Pulmonary artery endothelial cell (primary cell): ENCODE data around the gene GCH1. TPM values are rescaled to one million over a fixed set of nuclear protein-coding genes. Genes with fewer than 3 reads are reported as not detected.

Experiments
- DNase-seq: peaks from one replicate; pipeline ENCODE4 v3.0.0-alpha.2; 2011; ENCODE audit warnings: low read depth, low spot score
- total RNA-seq: library from RNA; depleted of rRNA; stranded (reverse); fragments of >200 nt; gene quantifications from 2 replicates; pipeline ENCODE4 v1.2.3, GENCODE V29; 2014

Gene GCH1
- total RNA-seq, 1 donor from 2014 or later = 4.4 TPM

DNA sequence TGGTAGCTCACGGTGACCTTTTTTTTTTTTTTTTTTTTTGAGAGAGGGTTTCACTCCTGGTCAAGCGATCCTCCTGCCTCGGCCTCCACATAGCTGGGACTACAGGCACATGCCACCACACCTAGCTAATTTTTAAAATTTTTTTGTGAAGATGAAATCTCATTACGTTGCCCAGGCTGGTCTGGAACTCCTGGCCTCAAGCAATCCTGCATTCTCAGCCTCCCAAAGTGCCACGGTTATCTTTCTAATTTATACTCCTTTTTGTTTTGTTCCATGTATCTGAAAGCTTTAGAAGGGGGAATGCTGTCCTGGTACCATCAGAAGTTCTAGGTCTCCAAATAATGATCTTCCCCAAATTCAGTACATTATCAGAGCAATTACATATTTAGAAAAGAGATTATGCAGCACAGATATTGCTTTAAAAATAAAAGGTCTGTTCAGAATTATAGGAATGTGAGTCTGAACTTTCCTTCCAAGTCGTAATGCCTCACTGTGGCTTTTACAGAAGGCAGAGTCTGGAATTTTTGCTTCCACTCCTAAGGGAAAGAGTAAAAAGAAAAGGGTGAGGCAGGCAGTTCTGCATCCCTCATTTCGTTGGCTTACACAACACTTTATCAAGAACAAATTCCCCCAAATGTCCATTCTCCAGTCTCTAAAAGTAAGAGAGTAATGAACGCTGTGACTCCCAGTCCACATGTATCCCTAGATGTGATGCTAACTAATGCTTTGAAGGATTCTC, 73.0 kb downstream of the GCH1 start:
- no peak for DNase-seq

DNA sequence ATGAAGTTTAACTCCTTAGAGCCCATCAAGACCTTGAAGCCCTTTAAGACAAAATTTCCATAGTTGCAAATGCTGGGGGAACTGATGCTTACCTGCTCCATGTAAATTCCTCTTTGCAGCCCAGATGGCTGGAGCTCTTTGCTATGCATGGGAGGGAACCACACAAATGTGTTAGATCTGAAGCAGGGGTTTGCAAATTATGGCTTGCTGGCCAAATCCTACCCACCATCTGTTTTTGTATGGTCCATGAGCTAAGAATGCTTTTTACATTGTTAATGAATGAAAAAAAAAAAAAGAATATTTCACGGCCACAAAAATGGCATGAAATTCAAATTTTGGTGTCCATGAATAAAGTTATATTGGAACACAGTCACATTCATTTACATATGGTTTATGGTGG, 74.6 kb downstream of the GCH1 start:
- no peak for DNase-seq

DNA sequence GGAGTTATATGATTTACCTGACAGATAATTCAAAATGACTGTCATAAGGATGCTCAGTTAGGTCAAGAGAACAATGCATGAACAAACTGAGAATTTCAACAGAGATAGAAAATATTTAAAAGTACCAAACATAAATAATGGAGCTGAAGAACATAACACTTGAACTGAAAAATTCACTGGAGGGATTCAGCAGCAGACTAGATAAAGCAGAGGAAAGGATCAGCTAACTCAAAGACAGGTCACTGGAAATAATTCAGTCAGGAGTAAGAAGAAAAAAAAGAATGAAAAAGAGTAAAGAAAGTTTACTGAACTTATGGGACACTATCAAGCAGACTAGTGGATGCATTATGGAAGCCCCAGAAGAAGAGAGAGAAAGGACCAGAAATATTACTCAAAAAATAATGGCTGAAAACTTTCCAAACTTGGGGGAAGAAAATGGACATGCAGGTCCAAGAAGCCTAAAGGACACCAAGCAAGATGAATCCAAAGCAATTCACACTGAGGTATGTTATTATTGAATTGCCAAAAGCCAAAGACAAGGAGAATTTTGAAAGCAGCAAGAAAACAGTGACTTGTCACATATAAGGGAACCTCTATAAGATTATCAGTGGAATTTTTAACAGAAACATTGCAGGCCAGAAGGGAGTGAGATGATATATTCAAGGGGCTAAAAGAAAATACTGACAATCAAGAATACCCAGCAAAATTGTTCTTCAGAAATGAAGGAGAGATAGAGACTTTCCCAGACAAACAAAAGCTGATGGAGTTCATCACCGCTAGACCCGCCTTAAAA, 78.7 kb downstream of the GCH1 start:
- no peak for DNase-seq

GRCh38 chr14:54822685-54823084, 79.9 kb downstream of the GCH1 start:
- no peak for DNase-seq

- no peak for DNase-seq
Measured at GRCh38 chr14:54818201-54819133, 84.2 kb downstream of the GCH1 start.

- no peak for DNase-seq
Measured at GRCh38 chr14:54817506-54817905, 85.1 kb downstream of the GCH1 start.

- no peak for DNase-seq
Measured at GRCh38 chr14:54816450-54816849, 86.2 kb downstream of the GCH1 start.

DNA sequence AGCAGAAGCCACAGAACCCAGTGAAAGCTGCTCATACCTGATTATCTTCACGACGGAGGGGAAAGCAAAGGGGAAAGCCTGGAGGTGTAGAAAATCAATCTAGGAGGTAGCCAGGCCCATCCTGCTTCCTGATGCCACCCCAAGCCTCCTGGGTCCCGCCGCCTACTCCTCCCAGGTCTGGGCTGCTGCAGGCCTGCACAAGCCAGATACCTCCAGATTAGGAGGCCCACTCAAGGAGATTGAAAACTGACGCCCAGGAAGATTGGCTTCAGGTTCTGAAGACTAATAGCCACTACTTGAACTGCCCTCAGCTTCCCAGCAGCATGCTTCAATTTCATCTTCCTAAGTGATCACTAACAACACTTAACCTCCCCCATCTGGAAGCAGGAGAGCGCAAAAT, 87.1 kb downstream of the GCH1 start:
- DNase-seq = no peak

GRCh38 chr14:54815016-54815415, 87.6 kb downstream of the GCH1 start:
- DNase-seq = no peak

DNA sequence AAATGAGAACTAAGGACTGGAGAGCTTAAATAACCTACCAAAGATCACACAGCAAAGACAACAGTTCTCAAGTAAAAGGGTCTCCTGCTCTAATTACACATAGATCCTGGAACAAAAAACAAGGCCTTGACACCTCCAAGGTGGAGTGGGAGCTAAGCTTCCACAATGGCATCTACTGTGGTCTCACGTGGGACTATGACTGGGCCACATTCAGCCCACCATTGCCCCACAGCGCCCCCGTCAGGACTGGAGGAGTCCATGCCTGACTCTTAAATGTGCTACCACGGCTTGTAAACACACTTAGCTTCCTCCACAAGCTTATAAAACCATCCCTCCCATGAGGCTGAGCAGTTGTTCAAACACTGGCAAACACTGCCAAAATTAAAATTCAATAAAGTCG, 88.5 kb downstream of the GCH1 start:
- no peak for DNase-seq

DNA sequence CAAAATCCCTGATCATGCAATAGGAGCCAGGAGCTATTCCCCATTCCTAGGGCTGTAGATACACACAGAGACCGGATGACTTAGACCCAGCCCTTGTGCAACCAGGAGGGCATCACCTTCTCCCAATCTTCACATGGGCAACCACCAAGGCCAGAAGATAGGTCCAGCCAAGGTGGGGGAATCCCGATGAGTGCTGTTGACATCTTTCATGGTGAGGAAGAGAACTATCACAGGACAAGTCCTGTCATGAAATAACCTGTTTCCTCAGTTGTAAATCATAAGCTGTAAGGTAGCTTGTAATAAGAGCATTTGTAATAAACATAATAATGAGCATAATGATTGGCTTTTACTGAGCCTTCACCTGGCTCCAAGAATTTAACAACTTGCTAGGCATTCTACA, 89.5 kb downstream of the GCH1 start:
- no peak for DNase-seq

GRCh38 chr14:54812617-54813016, 90.0 kb downstream of the GCH1 start:
- no peak for DNase-seq

GRCh38 chr14:54809767-54810166, 92.9 kb downstream of the GCH1 start:
- no peak for DNase-seq

DNA sequence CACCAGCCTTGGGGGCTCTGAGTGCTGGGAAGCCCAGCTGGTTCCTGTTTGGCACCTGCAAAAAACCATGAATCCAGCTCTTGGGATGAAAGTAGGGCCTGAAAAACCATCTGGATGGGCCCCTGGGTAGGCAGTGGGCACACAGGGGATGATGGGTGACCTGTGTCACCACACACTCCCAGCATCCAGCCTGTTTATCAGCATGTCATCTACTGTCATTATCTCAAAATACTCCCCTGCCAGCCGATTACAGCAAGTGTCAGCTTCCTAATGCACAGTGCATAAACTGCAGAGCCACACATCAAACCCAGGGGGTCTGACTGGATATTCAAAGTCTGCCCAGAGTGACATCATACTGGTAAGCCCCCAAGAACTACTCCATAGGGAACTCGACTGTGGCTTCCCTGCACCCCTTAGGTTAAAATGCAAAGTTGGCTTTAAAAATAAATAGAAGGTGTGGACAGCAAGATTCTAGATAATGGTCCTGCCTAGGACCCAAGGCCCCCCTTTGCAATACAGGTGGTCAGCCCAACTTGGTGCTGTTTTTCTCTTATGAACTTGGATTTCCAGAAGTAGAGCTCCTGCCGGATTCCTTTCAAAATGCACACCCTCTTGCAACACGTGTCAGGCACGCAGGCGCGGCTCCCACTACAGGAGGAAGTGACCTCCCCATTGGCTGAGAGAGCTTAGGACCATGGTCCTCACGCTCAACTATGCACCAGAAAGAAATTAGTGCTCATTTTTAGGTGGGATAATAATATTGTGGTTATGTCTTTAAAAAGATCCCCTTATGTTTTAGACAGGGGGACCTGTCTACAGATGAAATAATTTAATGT, 94.1 kb downstream of the GCH1 start:
- no peak for DNase-seq

GRCh38 chr14:54807881-54808280, 94.7 kb downstream of the GCH1 start:
- no peak for DNase-seq

DNA sequence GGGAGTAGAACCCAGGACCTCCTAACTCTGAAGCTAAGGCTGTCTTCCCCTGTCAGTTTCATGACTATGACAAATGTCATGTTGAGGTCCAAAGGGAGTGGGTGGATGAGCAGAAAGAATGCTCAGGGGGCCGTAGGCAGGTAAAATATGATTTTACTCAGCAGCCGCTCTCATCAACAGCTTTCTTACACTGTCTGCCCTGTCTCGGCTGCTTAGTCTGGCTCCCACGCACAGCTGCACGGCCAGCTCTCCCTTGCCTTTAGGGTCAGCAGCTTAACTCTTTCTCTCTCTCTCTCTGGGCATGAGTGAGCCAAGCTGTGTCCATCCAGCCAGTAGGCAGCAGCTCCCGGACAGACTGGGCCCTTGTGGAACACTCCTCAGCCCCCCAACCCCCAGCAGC, 95.2 kb downstream of the GCH1 start:
- no peak for DNase-seq

DNA sequence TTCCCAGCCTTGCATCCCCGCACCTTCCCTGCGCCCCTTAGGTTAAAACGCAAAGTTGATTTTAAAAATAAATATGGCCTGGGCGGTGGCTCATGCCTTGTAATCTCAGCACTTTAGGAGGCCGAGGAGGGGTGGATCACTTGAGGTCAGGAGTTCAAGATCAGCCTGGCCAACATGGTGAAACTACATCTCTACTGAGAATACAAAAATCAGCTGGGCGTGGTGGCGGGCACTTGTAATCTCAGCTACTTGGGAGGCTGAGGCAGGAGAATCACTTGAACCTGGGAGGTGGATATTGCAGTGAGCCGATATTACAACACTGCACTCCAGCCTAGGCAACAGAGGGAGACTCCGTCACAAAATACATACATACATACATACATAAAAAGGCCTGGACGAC, 96.0 kb downstream of the GCH1 start:
- DNase-seq = no peak

DNA sequence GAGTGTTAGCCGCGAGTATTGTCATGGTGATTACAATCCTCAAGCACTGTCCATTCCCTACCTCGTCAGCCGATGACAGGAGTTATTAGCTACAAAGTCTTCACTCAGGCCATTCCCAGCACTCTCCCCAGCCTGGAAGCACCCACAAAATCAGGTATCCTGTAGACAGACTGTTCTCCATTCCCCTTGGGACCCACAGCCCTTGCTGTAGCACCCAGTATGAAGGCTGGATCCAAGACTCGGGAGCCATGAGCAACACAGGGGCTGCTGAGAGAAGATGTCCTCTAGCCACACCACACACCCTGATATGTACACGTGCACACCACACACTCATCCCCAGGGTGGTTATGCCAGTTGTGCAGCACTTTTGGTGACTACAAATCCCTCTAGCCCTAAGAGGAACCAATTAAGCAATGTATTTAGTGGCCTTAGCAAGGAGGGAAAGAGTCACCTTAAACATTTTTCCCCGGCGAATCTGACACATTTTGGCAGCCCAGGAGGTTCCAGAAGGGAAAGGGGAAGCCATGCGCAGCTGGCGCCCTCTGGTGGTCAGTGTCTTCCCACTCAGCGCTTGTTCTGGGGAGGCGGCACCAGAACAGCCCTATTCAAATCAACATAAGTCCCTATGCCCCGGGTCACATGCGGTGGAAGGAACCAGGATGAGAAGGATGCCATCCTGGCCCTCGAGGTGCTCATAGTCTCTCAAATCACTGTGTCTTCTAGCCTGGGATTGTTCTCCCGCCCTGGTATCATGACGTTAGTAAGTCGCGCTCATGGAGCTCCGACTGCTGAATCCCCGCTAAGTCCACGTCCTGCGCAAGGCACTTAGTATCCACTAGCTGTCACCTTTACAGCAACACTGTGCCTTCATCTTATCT, 96.9 kb downstream of the GCH1 start:
- peak; percentile 36 for DNase-seq

- DNase-seq = no peak
Measured at GRCh38 chr14:54805070-54805444, 97.6 kb downstream of the GCH1 start.

- DNase-seq = no peak
Measured at GRCh38 chr14:54804538-54805041, 98.0 kb downstream of the GCH1 start.
